HUDEP-2 (cell line): Measurements from ENCODE around the gene FHIP2A.
A peak's percentile ranks its signal among the peaks of the same experiment; 100 is the strongest.
"Not testable (repeated sequence)": the region's sequence is repeated elsewhere in the genome, so short reads cannot be mapped to it uniquely, and the experiment has no call there.

Experiments used
- DNase-seq, 76 experiments: peaks; one replicate each; lab custom pipeline; 2025; ENCODE audit not compliant: unreplicated experiment in 76 of 76; lab: John Stamatoyannopoulos, UW

Gene FHIP2A

GRCh38 chr10:114856544-114857287 lies 35.1 kb downstream of the FHIP2A start:
- DNase-seq: no peak

- not testable (repeated sequence) for DNase-seq
These were observed 35.6 kb downstream of the FHIP2A start for GRCh38 chr10:114857288-114857565.

GRCh38 chr10:114857922-114858629 lies 36.5 kb downstream of the FHIP2A start:
- DNase-seq: no peak

DNA sequence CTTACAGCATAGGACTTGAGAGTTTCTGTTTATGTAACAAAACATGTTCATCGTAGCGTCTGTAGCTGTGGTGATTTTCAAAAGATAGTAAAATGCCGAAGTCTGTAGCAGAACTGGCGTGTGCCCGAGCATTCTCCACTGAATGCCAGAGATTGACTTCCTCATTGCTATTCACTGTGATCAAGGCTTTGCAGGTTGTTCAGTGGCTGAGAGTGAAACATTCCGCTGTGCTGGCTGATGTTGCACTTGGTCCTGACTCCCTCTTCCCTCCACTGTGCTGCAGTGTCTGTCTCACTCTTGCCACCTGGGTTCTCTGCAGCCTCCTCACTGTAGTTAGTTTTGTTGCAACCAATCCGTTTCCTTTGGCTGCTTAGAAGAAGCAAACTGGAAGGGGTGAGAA lies 37.6 kb downstream of the FHIP2A start:
- no peak for DNase-seq

DNA sequence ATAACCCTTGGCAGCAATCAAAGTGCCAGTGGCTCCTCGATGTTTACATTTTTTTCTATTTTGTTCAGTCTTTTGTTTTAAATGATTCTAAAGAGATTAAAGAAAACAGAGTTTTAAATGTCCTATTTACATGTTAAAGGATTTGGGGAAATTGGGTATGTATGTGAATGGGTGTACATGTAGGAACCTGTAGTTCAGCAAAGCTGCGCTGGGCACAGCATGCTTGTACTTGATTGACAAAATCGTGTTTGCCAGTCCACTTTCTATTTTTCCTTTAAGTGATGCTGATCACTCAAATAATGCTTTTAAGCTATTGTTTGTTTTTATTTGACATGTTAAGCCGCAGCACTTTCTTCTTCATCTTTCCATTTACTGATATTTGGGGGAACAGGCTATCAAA lies 40.9 kb downstream of the FHIP2A start:
- no peak for DNase-seq

- DNase-seq: no peak
These were observed 45.8 kb downstream of the FHIP2A start for GRCh38 chr10:114867365-114867764.

GRCh38 chr10:114868870-114869519 lies 47.4 kb downstream of the FHIP2A start:
- no peak for DNase-seq

- DNase-seq: peak in 1 of 76 experiments; percentile 14
These were observed 47.9 kb downstream of the FHIP2A start for GRCh38 chr10:114869520-114869892.

- no peak for DNase-seq
These were observed 48.9 kb downstream of the FHIP2A start for GRCh38 chr10:114870486-114870885.

GRCh38 chr10:114871379-114871778 lies 49.8 kb downstream of the FHIP2A start:
- no peak for DNase-seq
